GM18519 (cell line): Measurements from ENCODE around the gene COL9A3.

Experiments
- ATAC-seq: cut with Tn5 transposase; IDR thresholded peaks from one replicate; pipeline ENCODE4 v1.9.1; 2021; ENCODE audit warnings: mild to moderate bottlenecking, moderate library complexity; ENCODE audit not compliant: unreplicated experiment, low FRiP score

COL9A3 gene

GRCh38 chr20:62816884-62817873 lies at the start of gene COL9A3:
Gene COL9A3 (plus strand): TSS chr20:62817050. CDS start chr20:62817065, 15 bp downstream.
- no peak for ATAC-seq

GRCh38 chr20:62768234-62768546 lies 48.7 kb upstream of the COL9A3 start:
- ATAC-seq: no peak

- ATAC-seq: no peak
Observed at GRCh38 chr20:62768551-62769287, 48.1 kb upstream of the COL9A3 start.

DNA sequence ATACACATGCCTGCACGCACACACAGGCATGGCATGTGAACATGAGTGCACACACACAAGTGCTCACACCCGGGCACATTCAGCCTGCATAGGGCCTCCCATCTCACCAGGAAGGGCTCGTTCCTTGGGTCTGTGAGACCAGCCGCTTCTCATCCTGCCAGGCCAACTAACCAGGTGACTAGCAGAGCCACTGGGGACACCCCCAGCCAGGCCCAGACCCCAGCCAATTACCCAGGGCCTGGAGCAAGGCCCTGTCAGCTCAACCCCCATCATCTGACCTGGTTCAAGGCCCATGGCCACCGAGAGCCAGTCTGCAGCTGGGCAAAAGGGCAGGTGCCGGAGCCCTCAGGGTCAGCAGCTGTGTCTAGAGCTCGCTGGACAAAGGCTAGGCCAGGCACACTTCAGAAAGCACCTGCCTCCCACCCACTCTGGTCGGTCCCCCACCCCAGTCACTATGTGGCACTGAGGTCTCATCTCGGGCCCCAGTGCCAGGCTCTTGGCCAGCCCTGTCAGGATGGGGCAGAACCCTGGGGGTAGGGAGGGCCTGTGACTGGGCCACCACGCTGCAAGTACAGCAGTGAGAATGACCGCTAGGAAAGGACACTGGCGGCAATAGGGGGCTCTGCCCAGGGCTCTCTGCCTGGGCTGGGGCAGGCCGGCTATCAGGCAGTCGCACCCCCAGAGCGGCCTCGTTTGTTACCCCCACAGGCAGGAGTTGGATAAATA lies 47.3 kb upstream of the COL9A3 start:
- ATAC-seq: no peak

GRCh38 chr20:62770111-62770910 lies 46.5 kb upstream of the COL9A3 start:
- ATAC-seq: no peak

DNA sequence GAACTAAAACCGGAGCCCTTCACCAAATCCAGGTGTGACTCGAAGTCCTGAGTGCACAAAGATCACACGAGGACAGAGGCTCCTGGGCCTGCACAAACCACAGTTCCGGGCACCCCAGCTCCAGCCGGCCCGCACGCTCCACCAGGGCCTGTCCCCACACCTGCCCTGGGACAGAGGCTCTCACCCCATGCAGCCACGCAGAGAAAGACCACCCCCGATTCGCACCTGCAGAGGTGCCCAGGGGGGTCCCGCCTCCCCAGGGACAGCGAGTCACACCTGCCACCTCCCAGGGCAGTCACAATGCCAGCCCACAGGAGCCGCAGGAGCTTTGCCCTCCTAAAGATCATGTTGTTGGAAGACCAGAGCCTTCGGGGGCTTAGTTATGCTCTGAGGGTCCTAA lies 45.9 kb upstream of the COL9A3 start:
- no peak for ATAC-seq

- ATAC-seq: no peak
Observed at GRCh38 chr20:62771396-62772102, 45.3 kb upstream of the COL9A3 start.

GRCh38 chr20:62772103-62772611 lies 44.7 kb upstream of the COL9A3 start:
- no peak for ATAC-seq

DNA sequence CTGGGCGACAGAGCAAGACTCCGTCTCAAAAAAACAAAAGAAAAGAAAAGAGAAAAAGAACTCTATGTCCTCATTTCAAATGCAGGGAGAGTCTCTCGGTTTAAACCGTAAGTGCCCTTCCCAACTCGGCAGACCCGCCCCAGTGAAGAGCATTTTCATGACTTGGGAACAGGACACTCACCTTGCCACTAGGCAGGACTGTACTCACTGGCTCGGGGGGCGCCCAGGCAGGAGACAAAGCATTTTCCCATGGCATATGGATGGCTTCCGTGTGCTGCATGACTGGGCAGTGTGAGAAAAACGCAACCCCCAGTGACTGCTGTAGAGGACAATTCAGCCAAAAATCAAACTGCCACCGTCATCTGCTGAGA lies 44.2 kb upstream of the COL9A3 start:
- no peak for ATAC-seq

- ATAC-seq: no peak
Observed at GRCh38 chr20:62772990-62773844, 43.6 kb upstream of the COL9A3 start.

GRCh38 chr20:62773845-62774714 lies 42.8 kb upstream of the COL9A3 start:
- ATAC-seq: no peak

GRCh38 chr20:62774762-62775161 lies 42.1 kb upstream of the COL9A3 start:
- no peak for ATAC-seq

DNA sequence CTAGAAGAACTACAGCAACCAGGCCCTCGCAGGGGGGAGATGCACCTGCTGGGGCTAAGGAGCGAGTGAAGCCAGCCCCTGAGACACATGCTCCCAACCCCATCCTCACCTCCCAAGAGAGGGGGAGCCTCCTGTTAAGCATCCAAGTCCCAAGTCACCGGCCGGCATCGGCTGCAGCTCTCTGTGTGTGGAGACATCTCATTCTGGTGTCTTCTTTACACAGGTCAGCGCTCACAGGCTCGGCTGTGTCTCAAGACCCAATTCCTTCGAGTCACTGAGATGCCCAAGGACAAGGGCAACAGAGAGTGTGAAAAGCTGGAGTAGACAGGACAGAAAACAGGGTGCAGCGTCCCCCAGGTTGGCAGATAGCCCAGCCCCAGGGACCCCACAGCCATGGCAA lies 41.6 kb upstream of the COL9A3 start:
- no peak for ATAC-seq

GRCh38 chr20:62776035-62776691 lies 40.7 kb upstream of the COL9A3 start:
- no peak for ATAC-seq

DNA sequence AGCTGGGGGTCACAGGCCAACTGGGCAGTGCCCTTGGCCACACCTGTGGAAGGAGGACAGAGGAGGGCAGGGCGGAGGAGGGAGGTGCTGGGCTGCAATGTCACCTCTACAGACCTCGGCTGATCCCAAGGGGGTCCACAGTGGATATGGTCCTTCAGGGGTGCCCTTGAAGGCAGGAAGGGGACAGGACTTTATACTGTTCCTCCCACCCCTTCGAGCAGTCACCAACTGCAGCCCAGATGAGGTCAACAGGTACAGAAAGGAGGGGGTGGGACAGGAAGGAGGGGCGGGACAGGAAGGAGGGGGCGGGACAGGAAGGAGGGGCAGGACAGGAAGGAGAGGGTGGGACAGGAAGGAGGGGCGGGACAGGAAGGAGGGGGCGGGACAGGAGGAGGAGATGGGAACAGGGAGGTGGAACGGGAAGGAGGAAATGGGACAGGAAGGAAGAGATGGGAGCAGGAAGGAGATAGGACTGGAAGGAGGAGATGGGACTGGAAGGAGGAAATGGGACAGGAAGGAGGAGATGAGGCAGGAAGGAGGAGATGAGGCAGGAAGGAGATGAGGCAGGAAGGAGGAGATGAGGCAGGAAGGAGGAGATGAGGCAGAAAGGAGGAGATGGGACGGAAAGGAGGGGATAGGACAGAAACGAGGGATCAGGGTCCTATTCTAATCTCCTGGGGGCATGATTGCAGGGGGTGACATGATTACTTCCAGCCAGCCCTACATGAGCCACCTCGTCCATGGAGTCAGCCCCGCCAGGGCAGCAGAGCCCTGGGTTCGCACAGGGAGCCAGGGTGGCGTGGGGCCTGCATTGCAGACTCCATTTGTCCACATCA lies 39.9 kb upstream of the COL9A3 start:
- ATAC-seq: no peak

DNA sequence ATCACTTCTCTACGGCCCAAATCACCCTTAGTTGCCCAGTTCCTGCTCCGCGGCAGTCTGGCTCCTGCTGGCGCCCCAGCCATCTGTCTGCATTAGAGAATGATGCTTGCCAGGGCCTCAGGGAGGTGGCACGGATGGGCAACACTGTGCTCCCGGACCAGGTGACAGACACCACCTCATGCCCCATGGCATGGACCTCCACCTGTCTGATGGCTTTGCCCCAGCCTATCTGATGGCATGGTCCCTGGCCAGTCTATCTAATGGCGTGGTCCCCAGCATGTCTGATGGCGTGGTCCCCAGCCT lies 39.4 kb upstream of the COL9A3 start:
- ATAC-seq: no peak
